K562 (cell line): ENCODE data around the gene SGTB. TPM values are rescaled to one million over a fixed set of nuclear protein-coding genes. Genes with fewer than 3 reads are reported as not detected.

Source experiments
- ATAC-seq: fragments of 200-7000 bp; cut with Tn5 transposase; 3 replicates; pipeline ENCODE4 v1.9.1; 2020; ENCODE audit warnings: moderate library complexity
- BruUV-seq: library from RNA; stranded (reverse); fragments of 400-500 nt; replicated peaks from 2 replicates; lab custom pipeline; 2021; lab: Mats Ljungman, UMichigan
- CTCF ChIA-PET: fragments of 300-600 bp; formaldehyde crosslinking; extraction: SDS; loops from one replicate; lab custom pipeline; 2021; ENCODE audit warnings: low intra/inter-chr PET ratio; lab: Yijun Ruan, JAX
- POLR2A ChIA-PET: fragments of 300-600, 350-650 bp; sonication (Branson Sonifier 250); formaldehyde crosslinking; extraction: SDS; loops from one replicate; lab custom pipeline; 2021; ENCODE audit warnings: antibody characterized with exemption, inconsistent platforms; lab: Yijun Ruan, JAX
- DNase-seq, 4 experiments: peaks; one replicate each; pipeline versions ENCODE4 v3.0.0 to v3.0.0-alpha.2; 2011 to 2018; ENCODE audit warnings: low spot score in 3 of 4, mixed read lengths in 3 of 4; ENCODE audit errors: extremely low read depth in 1 of 4
- FAIRE-seq: peaks from 2 replicates; lab custom pipeline; 2011; peaks lifted over from hg19 to GRCh38; lab: Jason Lieb, UNC
- H2AFZ ChIP-seq: 2 replicates; pipeline ENCODE4 v1.6.0; 2011; ENCODE audit warnings: low read depth, low read length, control low read depth, inconsistent platforms
- H3K27ac ChIP-seq: fragments of 200-600 bp; 3 replicates; pipeline ENCODE4 v1.8.0; 2011; ENCODE audit warnings: low read depth, mild to moderate bottlenecking, control low read depth, inconsistent platforms, low read length, moderate library complexity, mixed read lengths; ENCODE audit errors: extremely low read depth
- H3K27me3 ChIP-seq, 2 experiments: fragments of 300-600 bp in 1 of 2; 2 replicates in 1 of 2; 3 replicates in 1 of 2; pipeline versions ENCODE4 v1.6.0 to v1.8.0; 2011; ENCODE audit warnings: inconsistent platforms in 2 of 2, low read length in 2 of 2, mild to moderate bottlenecking in 1 of 2, mixed read lengths in 1 of 2, moderate library complexity in 1 of 2; ENCODE audit not compliant: control insufficient read depth in 2 of 2, insufficient read depth in 2 of 2
- H3K36me3 ChIP-seq: fragments of 300-600 bp; 3 replicates; pipeline ENCODE4 v1.8.0; 2011; ENCODE audit warnings: mild to moderate bottlenecking, low read length, inconsistent platforms; ENCODE audit not compliant: control insufficient read depth, insufficient read depth
- H3K4me1 ChIP-seq, 2 experiments: fragments of 200-600 bp in 1 of 2; replicated peaks in 1 of 2; 2 replicates in 1 of 2; 3 replicates in 1 of 2; pipeline versions ENCODE4 v1.5.1 to v1.8.0; 2011; ENCODE audit warnings: inconsistent platforms in 2 of 2, low read length in 2 of 2, mild to moderate bottlenecking in 1 of 2, mixed read lengths in 1 of 2, moderate library complexity in 1 of 2; ENCODE audit not compliant: control insufficient read depth in 2 of 2, insufficient read depth in 2 of 2
- H3K4me2 ChIP-seq: 2 replicates; pipeline ENCODE4 v1.6.1; 2011; ENCODE audit warnings: low read length, control low read depth, inconsistent platforms, mixed read lengths; ENCODE audit not compliant: insufficient read depth
- H3K4me3 ChIP-seq: fragments of 200-600 bp; sonication (generic), shearing (Covaris generic); 2 replicates; pipeline ENCODE4 v1.5.1; 2016; ENCODE audit warnings: control low read depth, inconsistent platforms
- H3K79me2 ChIP-seq: fragments of 200-600 bp; 3 replicates; pipeline ENCODE4 v1.8.0; 2011; ENCODE audit warnings: low read length, inconsistent platforms; ENCODE audit not compliant: control insufficient read depth, insufficient read depth
- H3K9ac ChIP-seq, 2 experiments: 2 replicates each; pipeline versions ENCODE4 v1.6.0 to v1.6.1; 2011; ENCODE audit warnings: low read depth in 2 of 2, low read length in 2 of 2, control low read depth in 1 of 2, inconsistent platforms in 1 of 2, mild to moderate bottlenecking in 1 of 2, mixed read lengths in 1 of 2; ENCODE audit not compliant: insufficient read depth in 1 of 2
- H3K9me1 ChIP-seq: one replicate; pipeline ENCODE4 v1.6.0; 2011; ENCODE audit warnings: inconsistent platforms, mild to moderate bottlenecking, low read length, moderate library complexity; ENCODE audit not compliant: control insufficient read depth, insufficient read depth
- H3K9me3 ChIP-seq: replicated peaks from 2 replicates; pipeline ENCODE4 v1.5.1; 2011; ENCODE audit warnings: low read depth, low read length, inconsistent platforms; ENCODE audit not compliant: control insufficient read depth, insufficient read depth
- H4K20me1 ChIP-seq: replicated peaks from 2 replicates; pipeline ENCODE4 v1.6.1; 2011; ENCODE audit warnings: low read length, inconsistent platforms, mixed read lengths; ENCODE audit not compliant: control insufficient read depth, insufficient read depth
- ESRRB ChIP-seq: fragments of 250-450 bp; sonication (Bioruptor Pico); IDR thresholded peaks from 2 replicates; pipeline ENCODE4 v1.5.0; 2020; ENCODE audit warnings: mild to moderate bottlenecking, moderate library complexity, borderline replicate concordance
- HMG20A ChIP-seq: fragments of 450-650 bp; formaldehyde crosslinking; conservative IDR thresholded peaks from 2 replicates; pipeline ENCODE4 v1.4.0; 2020; ENCODE audit warnings: mild to moderate bottlenecking, mixed read lengths
- HNRNPLL ChIP-seq: fragments of 200-400 bp; formaldehyde crosslinking; IDR thresholded peaks from 2 replicates; pipeline ENCODE4 v1.6.1; 2017; ENCODE audit warnings: low read length, low read depth, mild to moderate bottlenecking; ENCODE audit not compliant: poor library complexity, severe bottlenecking
- KDM1A ChIP-seq, 2 experiments: fragments of 450-650 bp; IDR thresholded peaks; 2 replicates each; pipeline ENCODE4 v1.6.1; 2016; ENCODE audit warnings: mild to moderate bottlenecking in 2 of 2
- MCM7 ChIP-seq, 2 experiments: fragments of 450-650 bp; IDR thresholded peaks; 2 replicates each; pipeline ENCODE4 v1.6.1; 2016 to 2018
- SMARCE1 ChIP-seq: fragments of 450-650 bp; IDR thresholded peaks from 2 replicates; pipeline ENCODE4 v1.7.1; 2016; ENCODE audit warnings: mild to moderate bottlenecking
- XRCC5 ChIP-seq: fragments of 200-400 bp; formaldehyde crosslinking; IDR thresholded peaks from 2 replicates; pipeline ENCODE4 v1.6.1; 2017; ENCODE audit warnings: low read depth, mild to moderate bottlenecking, low read length
- ZNF445 ChIP-seq: fragments of 250-450 bp; sonication (Bioruptor Pico); IDR thresholded peaks from 2 replicates; pipeline ENCODE4 v1.4.0; 2020; ENCODE audit warnings: low read depth, mild to moderate bottlenecking, moderate library complexity
- WGBS: fragments of 100-300 bp; shearing (Covaris generic); methylation state at CpG from one replicate; pipeline ENCODE4 v1.1.6; 2016; ENCODE audit warnings: low coverage, mixed read lengths; ENCODE audit not compliant: insufficient coverage; ENCODE audit errors: missing lambda C conversion rate; 5-methylcytosine and 5-hydroxymethylcytosine counted together
- in situ Hi-C: fragments of 300-500 bp; cut with MboI; formaldehyde crosslinking; loops from 4 replicates; pipeline ENCODE4 v1.15.0; 2018; ENCODE audit warnings: inconsistent platforms, mixed read lengths
- intact Hi-C: fragments of 100-400 bp; cut with micrococcal nuclease; formaldehyde crosslinking; loops from 2 replicates; pipeline ENCODE4 v1.14.2; 2022
- polyA plus RNA-seq, 8 experiments: library from polyadenylated mRNA; depleted of rRNA in 4 of 8; stranded (reverse) in 5 of 8; unstranded in 3 of 8; fragments of >200 nt; fragmentation: Nextera tagmentation in 2 of 8; fragmentation: Illumina TruSeq in 1 of 8; extraction: Ambion mirVana in 2 of 8; extraction: Trizol in 1 of 8; gene quantifications; 2 replicates each; pipeline versions ENCODE4 v1.2.1 to v1.2.3, GENCODE V29; 2011 to 2014; ENCODE audit warnings: inconsistent platforms in 1 of 8, missing spikeins in 1 of 8
- total RNA-seq, 7 experiments: library from RNA; depleted of rRNA in 6 of 7; stranded (reverse); fragments of >200 nt in 6 of 7; fragmentation: Illumina TruSeq in 2 of 7; extraction: Trizol in 2 of 7; gene quantifications; 2 replicates each; pipeline versions ENCODE4 v1.2.1 to v1.2.3, GENCODE V29; 2011 to 2021; ENCODE audit warnings: low replicate concordance in 1 of 7
- TF ChIP-seq, protein P1 (sequence below): sonication (generic); formaldehyde crosslinking; IDR thresholded peaks from 2 replicates; pipeline ENCODE4 v1.8.0; 2023; ENCODE audit warnings: missing genetic modification reagents, mild to moderate bottlenecking, borderline replicate concordance
- TF ChIP-seq, protein P2 (sequence below): fragments of 450-650 bp; IDR thresholded peaks from 2 replicates; pipeline ENCODE4 v1.6.1; 2016; ENCODE audit warnings: missing biosample characterization, missing genetic modification characterization
- TF ChIP-seq, protein P3 (sequence below): fragments of 450-650 bp; IDR thresholded peaks from 2 replicates; pipeline ENCODE4 v1.6.1; 2016

SGTB gene
- total and polyA plus RNA-seq, 9 of the 15 experiments (the other 6 are each of a cell fraction or from before 2014, with no cell fraction given) = 1.3 to 8.4 (median 4.8) TPM

DNA sequence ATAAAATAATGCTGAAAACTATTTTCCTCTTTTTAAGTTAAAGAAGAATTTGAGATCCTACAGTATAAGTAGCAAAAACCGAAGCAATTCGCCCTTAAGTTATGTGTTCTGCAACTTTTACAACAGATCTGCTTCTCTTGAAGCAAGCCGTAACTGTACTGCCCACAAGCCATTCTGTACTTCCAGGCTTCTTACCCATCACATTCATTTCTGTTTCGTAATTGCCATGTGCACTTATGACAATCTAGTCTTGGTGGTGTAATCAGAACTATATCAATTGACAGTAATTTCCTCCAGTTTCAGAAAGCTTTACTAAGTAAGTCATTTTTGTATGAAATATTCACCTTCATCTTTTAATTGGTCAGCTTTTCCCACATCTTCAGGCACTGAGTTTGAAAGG lies 13.8 kb downstream of the SGTB start (continued):
- TF ChIP-seq, protein P1, sequence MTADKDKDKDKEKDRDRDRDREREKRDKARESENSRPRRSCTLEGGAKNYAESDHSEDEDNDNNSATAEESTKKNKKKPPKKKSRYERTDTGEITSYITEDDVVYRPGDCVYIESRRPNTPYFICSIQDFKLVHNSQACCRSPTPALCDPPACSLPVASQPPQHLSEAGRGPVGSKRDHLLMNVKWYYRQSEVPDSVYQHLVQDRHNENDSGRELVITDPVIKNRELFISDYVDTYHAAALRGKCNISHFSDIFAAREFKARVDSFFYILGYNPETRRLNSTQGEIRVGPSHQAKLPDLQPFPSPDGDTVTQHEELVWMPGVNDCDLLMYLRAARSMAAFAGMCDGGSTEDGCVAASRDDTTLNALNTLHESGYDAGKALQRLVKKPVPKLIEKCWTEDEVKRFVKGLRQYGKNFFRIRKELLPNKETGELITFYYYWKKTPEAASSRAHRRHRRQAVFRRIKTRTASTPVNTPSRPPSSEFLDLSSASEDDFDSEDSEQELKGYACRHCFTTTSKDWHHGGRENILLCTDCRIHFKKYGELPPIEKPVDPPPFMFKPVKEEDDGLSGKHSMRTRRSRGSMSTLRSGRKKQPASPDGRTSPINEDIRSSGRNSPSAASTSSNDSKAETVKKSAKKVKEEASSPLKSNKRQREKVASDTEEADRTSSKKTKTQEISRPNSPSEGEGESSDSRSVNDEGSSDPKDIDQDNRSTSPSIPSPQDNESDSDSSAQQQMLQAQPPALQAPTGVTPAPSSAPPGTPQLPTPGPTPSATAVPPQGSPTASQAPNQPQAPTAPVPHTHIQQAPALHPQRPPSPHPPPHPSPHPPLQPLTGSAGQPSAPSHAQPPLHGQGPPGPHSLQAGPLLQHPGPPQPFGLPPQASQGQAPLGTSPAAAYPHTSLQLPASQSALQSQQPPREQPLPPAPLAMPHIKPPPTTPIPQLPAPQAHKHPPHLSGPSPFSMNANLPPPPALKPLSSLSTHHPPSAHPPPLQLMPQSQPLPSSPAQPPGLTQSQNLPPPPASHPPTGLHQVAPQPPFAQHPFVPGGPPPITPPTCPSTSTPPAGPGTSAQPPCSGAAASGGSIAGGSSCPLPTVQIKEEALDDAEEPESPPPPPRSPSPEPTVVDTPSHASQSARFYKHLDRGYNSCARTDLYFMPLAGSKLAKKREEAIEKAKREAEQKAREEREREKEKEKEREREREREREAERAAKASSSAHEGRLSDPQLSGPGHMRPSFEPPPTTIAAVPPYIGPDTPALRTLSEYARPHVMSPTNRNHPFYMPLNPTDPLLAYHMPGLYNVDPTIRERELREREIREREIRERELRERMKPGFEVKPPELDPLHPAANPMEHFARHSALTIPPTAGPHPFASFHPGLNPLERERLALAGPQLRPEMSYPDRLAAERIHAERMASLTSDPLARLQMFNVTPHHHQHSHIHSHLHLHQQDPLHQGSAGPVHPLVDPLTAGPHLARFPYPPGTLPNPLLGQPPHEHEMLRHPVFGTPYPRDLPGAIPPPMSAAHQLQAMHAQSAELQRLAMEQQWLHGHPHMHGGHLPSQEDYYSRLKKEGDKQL (CRISPR knock-in tag) = no peak
- TF ChIP-seq SMARCE1 (no peak), HNRNPLL (no peak)

DNA sequence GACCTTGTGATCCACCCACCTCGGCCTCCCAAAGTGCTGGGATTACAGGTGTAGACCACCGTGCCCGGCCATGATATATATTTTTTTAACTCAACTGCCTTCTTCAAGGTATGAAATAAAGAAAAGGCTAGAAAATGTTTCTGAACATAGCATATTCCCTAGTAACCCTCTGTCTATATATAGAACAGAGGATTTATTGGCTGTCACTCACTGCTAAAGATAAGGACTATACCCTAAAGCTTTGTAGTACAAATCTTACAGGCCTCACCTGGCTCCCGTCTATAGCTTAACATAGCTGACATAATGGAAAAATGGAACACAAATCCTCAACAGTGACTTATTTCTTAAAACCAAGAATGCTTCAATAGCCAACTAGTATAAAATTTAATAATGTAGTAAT lies 14.2 kb downstream of the SGTB start:
- intact Hi-C loops (no loop called here), in situ Hi-C loops (no loop called here)
- ATAC-seq = peak; percentile 66; the same call in 2 of the 3 replicates
- H4K20me1 ChIP-seq = no peaks in the 10 kb centered on the region
- WGBS = 64% methylated on average over 4 of the region's 4 CpGs
- no peaks in the 10 kb centered on the region for H3K27me3 ChIP-seq
- no peaks in the 10 kb centered on the region for H3K79me2 ChIP-seq
- BruUV-seq = no TSS peak
- H3K9me3 ChIP-seq = no peaks in the 10 kb centered on the region
- DNase-seq = peak in 1 of 4 experiments; percentile 19
- no peak overlapping the region for H3K9ac ChIP-seq
- H3K4me1 ChIP-seq = peaks cover 0 to 4% of the 10 kb centered on the region in 2 experiments; a peak in 1 of 5 replicates
- POLR2A ChIA-PET = interaction anchor here (0.6 to 2.1 kb wide), 4 partner anchors 11 to 31 kb away, joined by 3 to 14 read pairs (median 4); partner anchors contain the start of genes NLN and SGTB
- H3K27ac ChIP-seq = no peak overlapping the region
- FAIRE-seq = no peak
- H3K9me1 ChIP-seq = no peaks in the 10 kb centered on the region
- H3K4me3 ChIP-seq = no peak overlapping the region
- CTCF ChIA-PET = no interaction called here
- no peak overlapping the region for H3K4me2 ChIP-seq
- peaks cover 18% of the 10 kb centered on the region; the same call in 2 of the 3 replicates for H3K36me3 ChIP-seq
- H2AFZ ChIP-seq = no peak overlapping the region
- TF ChIP-seq HMG20A (CRISPR knock-in tag) (no peak), KDM1A (IDR thresholded peaks at IDR 0.05) (no peak), XRCC5 (no peak), MCM7 (IDR thresholded peaks at IDR 0.05) (no peak), ZNF445 (CRISPR knock-in tag) (no peak), ESRRB (CRISPR knock-in tag) (no peak)
- TF ChIP-seq, protein P2, sequence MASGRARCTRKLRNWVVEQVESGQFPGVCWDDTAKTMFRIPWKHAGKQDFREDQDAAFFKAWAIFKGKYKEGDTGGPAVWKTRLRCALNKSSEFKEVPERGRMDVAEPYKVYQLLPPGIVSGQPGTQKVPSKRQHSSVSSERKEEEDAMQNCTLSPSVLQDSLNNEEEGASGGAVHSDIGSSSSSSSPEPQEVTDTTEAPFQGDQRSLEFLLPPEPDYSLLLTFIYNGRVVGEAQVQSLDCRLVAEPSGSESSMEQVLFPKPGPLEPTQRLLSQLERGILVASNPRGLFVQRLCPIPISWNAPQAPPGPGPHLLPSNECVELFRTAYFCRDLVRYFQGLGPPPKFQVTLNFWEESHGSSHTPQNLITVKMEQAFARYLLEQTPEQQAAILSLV (tag) = no peak
- TF ChIP-seq, protein P3, sequence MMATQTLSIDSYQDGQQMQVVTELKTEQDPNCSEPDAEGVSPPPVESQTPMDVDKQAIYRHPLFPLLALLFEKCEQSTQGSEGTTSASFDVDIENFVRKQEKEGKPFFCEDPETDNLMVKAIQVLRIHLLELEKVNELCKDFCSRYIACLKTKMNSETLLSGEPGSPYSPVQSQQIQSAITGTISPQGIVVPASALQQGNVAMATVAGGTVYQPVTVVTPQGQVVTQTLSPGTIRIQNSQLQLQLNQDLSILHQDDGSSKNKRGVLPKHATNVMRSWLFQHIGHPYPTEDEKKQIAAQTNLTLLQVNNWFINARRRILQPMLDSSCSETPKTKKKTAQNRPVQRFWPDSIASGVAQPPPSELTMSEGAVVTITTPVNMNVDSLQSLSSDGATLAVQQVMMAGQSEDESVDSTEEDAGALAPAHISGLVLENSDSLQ = peak; percentile 89
